NCI-H128 (cell line): ENCODE results near the gene PTX4.

Experiments used
- DNase-seq: peaks from one replicate; lab custom pipeline; 2025; ENCODE audit not compliant: unreplicated experiment; lab: John Stamatoyannopoulos, UW

Gene PTX4

GRCh38 chr16:1525871-1526607 is 37.3 kb upstream of the PTX4 start:
- DNase-seq: no peak

GRCh38 chr16:1524366-1524765 is 35.6 kb upstream of the PTX4 start:
- DNase-seq: no peak

- no peak for DNase-seq
These were observed 35.0 kb upstream of the PTX4 start for GRCh38 chr16:1523581-1524245.

GRCh38 chr16:1520461-1520860 is 31.7 kb upstream of the PTX4 start:
- no peak for DNase-seq

- no peak for DNase-seq
These were observed 31.1 kb upstream of the PTX4 start for GRCh38 chr16:1519831-1520230.

- no peak for DNase-seq
These were observed 29.9 kb upstream of the PTX4 start for GRCh38 chr16:1518626-1519135.

- no peak for DNase-seq
These were observed 25.8 kb upstream of the PTX4 start for GRCh38 chr16:1514507-1514906.

GRCh38 chr16:1512774-1513173 is 24.0 kb upstream of the PTX4 start:
- no peak for DNase-seq

GRCh38 chr16:1511662-1512569 is 23.2 kb upstream of the PTX4 start:
- no peak for DNase-seq

GRCh38 chr16:1510941-1511351 is 22.2 kb upstream of the PTX4 start:
- no peak for DNase-seq

- DNase-seq: no peak
These were observed 21.5 kb upstream of the PTX4 start for GRCh38 chr16:1510272-1510671.

- no peak for DNase-seq
These were observed 20.8 kb upstream of the PTX4 start for GRCh38 chr16:1509307-1510221.

- no peak for DNase-seq
These were observed 19.9 kb upstream of the PTX4 start for GRCh38 chr16:1508494-1509187.

- DNase-seq: no peak
These were observed 17.9 kb upstream of the PTX4 start for GRCh38 chr16:1506494-1507213.

GRCh38 chr16:1505912-1506311 is 17.2 kb upstream of the PTX4 start:
- no peak for DNase-seq

GRCh38 chr16:1505073-1505844 is 16.5 kb upstream of the PTX4 start:
- DNase-seq: no peak

- DNase-seq: no peak
These were observed 14.6 kb upstream of the PTX4 start for GRCh38 chr16:1503110-1503955.
